H9 (cell line): ENCODE data around the gene ADSS1. TPM values are rescaled to one million over a fixed set of nuclear protein-coding genes. Genes with fewer than 3 reads are reported as not detected.

ENCODE experiments used
- DNase-seq: peaks from one replicate; pipeline ENCODE4 v3.0.0-alpha.2; 2017
- H2AFZ ChIP-seq: one replicate; pipeline ENCODE4 v1.6.1; 2013; ENCODE audit warnings: mild to moderate bottlenecking, low read length, control low read depth, moderate library complexity
- H2AK5ac ChIP-seq: 2 replicates; pipeline ENCODE4 v1.6.1; 2013; ENCODE audit warnings: low read length, control low read depth, mixed read lengths; ENCODE audit not compliant: insufficient read length
- H2BK120ac ChIP-seq: one replicate; pipeline ENCODE4 v1.6.1; 2013; ENCODE audit warnings: low read depth, mild to moderate bottlenecking, low read length, control low read depth, inconsistent platforms; ENCODE audit not compliant: poor library complexity, severe bottlenecking
- H2BK12ac ChIP-seq: 2 replicates; pipeline ENCODE4 v1.6.1; 2013; ENCODE audit warnings: low read length, control low read depth, mixed read lengths, low read depth; ENCODE audit not compliant: insufficient read length
- H2BK15ac ChIP-seq: 2 replicates; pipeline ENCODE4 v1.6.1; 2013; ENCODE audit warnings: low read depth, low read length, control low read depth
- H2BK20ac ChIP-seq: one replicate; pipeline ENCODE4 v1.6.1; 2013; ENCODE audit warnings: low read depth, mild to moderate bottlenecking, low read length, control low read depth, inconsistent platforms; ENCODE audit not compliant: poor library complexity, severe bottlenecking
- H2BK5ac ChIP-seq: 2 replicates; pipeline ENCODE4 v1.6.1; 2013; ENCODE audit warnings: low read length, control low read depth, mixed read lengths; ENCODE audit not compliant: insufficient read length
- H3K14ac ChIP-seq: 2 replicates; pipeline ENCODE4 v1.6.1; 2013; ENCODE audit warnings: low read length, control low read depth; ENCODE audit not compliant: insufficient read depth
- H3K18ac ChIP-seq: 2 replicates; pipeline ENCODE4 v1.6.1; 2013; ENCODE audit warnings: low read depth, mild to moderate bottlenecking, mixed read lengths, low read length, control low read depth; ENCODE audit not compliant: insufficient read length
- H3K23ac ChIP-seq: 2 replicates; pipeline ENCODE4 v1.6.1; 2013; ENCODE audit warnings: low read length, control low read depth, mixed read lengths, low read depth; ENCODE audit not compliant: insufficient read length
- H3K23me2 ChIP-seq: 2 replicates; pipeline ENCODE4 v1.6.1; 2013; ENCODE audit warnings: low read depth, mild to moderate bottlenecking, mixed read lengths, low read length, control low read depth; ENCODE audit not compliant: insufficient read length, poor library complexity, severe bottlenecking
- H3K27ac ChIP-seq: 2 replicates; pipeline ENCODE4 v1.5.1; 2013; ENCODE audit warnings: low read length, control low read depth, mixed read lengths, low read depth; ENCODE audit not compliant: insufficient read length
- H3K27me3 ChIP-seq: 2 replicates; pipeline ENCODE4 v1.6.1; 2013; ENCODE audit warnings: low read length, control low read depth, inconsistent platforms; ENCODE audit not compliant: insufficient read depth
- H3K4ac ChIP-seq: 2 replicates; pipeline ENCODE4 v1.6.1; 2013; ENCODE audit warnings: low read depth, mild to moderate bottlenecking, control low read depth, inconsistent platforms, low read length, moderate library complexity
- H3K4me1 ChIP-seq: 2 replicates; pipeline ENCODE4 v1.6.1; 2013; ENCODE audit warnings: low read length, control low read depth, inconsistent platforms; ENCODE audit not compliant: insufficient read depth
- H3K4me2 ChIP-seq: 2 replicates; pipeline ENCODE4 v1.6.1; 2013; ENCODE audit warnings: low read length, control low read depth, mixed read lengths; ENCODE audit not compliant: insufficient read length, insufficient read depth
- H3K56ac ChIP-seq: 2 replicates; pipeline ENCODE4 v1.6.1; 2013; ENCODE audit warnings: low read depth, mild to moderate bottlenecking, mixed read lengths, low read length, control low read depth; ENCODE audit not compliant: insufficient read length
- H3K79me1 ChIP-seq: 2 replicates; pipeline ENCODE4 v1.6.1; 2013; ENCODE audit warnings: low read depth, mild to moderate bottlenecking, moderate library complexity, low read length, control low read depth, inconsistent platforms; ENCODE audit not compliant: insufficient read depth, poor library complexity, severe bottlenecking
- H3K79me2 ChIP-seq: 2 replicates; pipeline ENCODE4 v1.6.1; 2013; ENCODE audit warnings: low read length, control low read depth, inconsistent platforms; ENCODE audit not compliant: insufficient read depth
- H3K9ac ChIP-seq: 2 replicates; pipeline ENCODE4 v1.6.1; 2013; ENCODE audit warnings: low read length, control low read depth, mixed read lengths; ENCODE audit not compliant: insufficient read length; ENCODE audit errors: extremely low read depth
- H3K9me3 ChIP-seq: one replicate; pipeline ENCODE4 v1.6.1; 2013; ENCODE audit warnings: low read depth, low read length, inconsistent platforms; ENCODE audit not compliant: control insufficient read depth
- H3T11ph ChIP-seq: one replicate; pipeline ENCODE4 v1.6.1; 2013; ENCODE audit warnings: mild to moderate bottlenecking, low read length, control low read depth, inconsistent platforms
- H4K20me1 ChIP-seq: one replicate; pipeline ENCODE4 v1.6.1; 2013; ENCODE audit not compliant: control insufficient read depth, insufficient read length, insufficient read depth
- H4K5ac ChIP-seq: 2 replicates; pipeline ENCODE4 v1.6.1; 2013; ENCODE audit warnings: low read depth, mild to moderate bottlenecking, mixed read lengths, low read length, control low read depth; ENCODE audit not compliant: insufficient read length
- H4K8ac ChIP-seq: replicated peaks from 2 replicates; pipeline ENCODE4 v1.6.1; 2013; ENCODE audit warnings: low read length, control low read depth, mixed read lengths, low read depth; ENCODE audit not compliant: insufficient read length
- H4K91ac ChIP-seq: 2 replicates; pipeline ENCODE4 v1.6.1; 2013; ENCODE audit warnings: low read depth, mild to moderate bottlenecking, moderate library complexity, mixed read lengths, low read length, control low read depth; ENCODE audit not compliant: insufficient read length
- H3K27ac Mint-ChIP-seq, 3 experiments: 2 replicates in 2 of 3; 3 replicates in 1 of 3; pipeline ENCODE4 v1.8.0; 2020 to 2021; ENCODE audit warnings: mixed read lengths in 3 of 3, mild to moderate bottlenecking in 1 of 3, moderate library complexity in 1 of 3
- H3K27me3 Mint-ChIP-seq: 2 replicates; pipeline ENCODE4 v1.8.0; 2021; ENCODE audit warnings: low read depth, mild to moderate bottlenecking, moderate library complexity, mixed read lengths
- H3K36me3 Mint-ChIP-seq, 3 experiments: 2 replicates in 2 of 3; 3 replicates in 1 of 3; pipeline ENCODE4 v1.8.0; 2020 to 2021; ENCODE audit warnings: low read depth in 3 of 3, mixed read lengths in 3 of 3; ENCODE audit not compliant: insufficient read depth in 1 of 3
- H3K4me1 Mint-ChIP-seq, 2 experiments: 2 replicates each; pipeline ENCODE4 v1.8.0; 2020; ENCODE audit warnings: mixed read lengths in 2 of 2
- H3K4me3 Mint-ChIP-seq, 2 experiments: 2 replicates in 1 of 2; 3 replicates in 1 of 2; pipeline ENCODE4 v1.8.0; 2020 to 2021; ENCODE audit warnings: mild to moderate bottlenecking in 2 of 2, mixed read lengths in 2 of 2, moderate library complexity in 1 of 2
- H3K9me3 Mint-ChIP-seq, 2 experiments: 2 replicates in 1 of 2; 3 replicates in 1 of 2; pipeline ENCODE4 v1.8.0; 2020; ENCODE audit warnings: mild to moderate bottlenecking in 2 of 2, mixed read lengths in 2 of 2, moderate library complexity in 1 of 2
- CTCF ChIP-seq: fragments of 200-600 bp; sonication (generic); conservative IDR thresholded peaks from 3 replicates; pipeline ENCODE4 v1.8.0; 2021; ENCODE audit warnings: antibody characterized with exemption, mild to moderate bottlenecking
- WGBS: extraction: QIAGEN DNeasy Blood & Tissue Kit; methylation state at CpG from one replicate; pipeline ENCODE4 v1.1.7; 2013; ENCODE audit warnings: missing lambda C conversion rate, low lambda C conversion rate, mixed read lengths; ENCODE audit not compliant: insufficient read length; ENCODE audit errors: extremely low coverage; 5-methylcytosine and 5-hydroxymethylcytosine counted together
- total RNA-seq: library from RNA; stranded (reverse); gene quantifications from 2 replicates; pipeline ENCODE4 v1.2.1, GENCODE V29; 2021

Gene ADSS1
- total RNA-seq, 1 experiment from 2014 or later, result 8.5 TPM

GRCh38 chr14:104685216-104685997 lies 38.6 kb upstream of the ADSS1 start:
- H3K27ac Mint-ChIP-seq, result no peak overlapping the region
- Histone ChIP-seq H4K8ac (no peak overlapping the region), H2BK5ac (no peak overlapping the region), H3K4me1 (peaks cover 8% of the 10 kb centered on the region; the same call in 1 of the 2 replicates), H2BK12ac (no peak overlapping the region), H2AFZ (no peak overlapping the region), H3K14ac (no peak overlapping the region; the same call in 1 of the 2 replicates), H4K20me1 (no peaks in the 10 kb centered on the region), H3K56ac (no peak overlapping the region), H2BK120ac (no peak overlapping the region), H2BK20ac (no peak overlapping the region), H3T11ph (no peak overlapping the region), H3K18ac (no peak overlapping the region), H2AK5ac (no peak overlapping the region), H3K79me1 (peaks cover 4% of the 10 kb centered on the region), H4K5ac (no peak overlapping the region), H4K91ac (no peak overlapping the region), H3K23ac (no peak overlapping the region), H3K23me2 (peaks cover 9% of the 10 kb centered on the region), H3K9ac (no peak overlapping the region), H3K27ac (no peak overlapping the region), H3K27me3 (no peaks in the 10 kb centered on the region), H2BK15ac (no peak overlapping the region), H3K9me3 (no peaks in the 10 kb centered on the region), H3K4ac (no peak overlapping the region), H3K4me2 (no peak overlapping the region), H3K79me2 (peaks cover 2% of the 10 kb centered on the region; the same call in 1 of the 2 replicates)
- peak; percentile 33; the same call in 2 of the 3 replicates for TF ChIP-seq CTCF
- no CpG with 5 or more reads among the region's 4 CpGs for WGBS
- DNase-seq, result no peak
- no peaks in the 10 kb centered on the region; a peak in 3 of 7 replicates for H3K36me3 Mint-ChIP-seq
- peaks cover 36 to 56% of the 10 kb centered on the region in 2 experiments for H3K4me1 Mint-ChIP-seq
- H3K4me3 Mint-ChIP-seq, result no peak overlapping the region
- H3K27me3 Mint-ChIP-seq, result peaks cover 6% of the 10 kb centered on the region
- peaks cover 0 to 8% of the 10 kb centered on the region in 2 experiments; a peak in 2 of 5 replicates for H3K9me3 Mint-ChIP-seq
